Psoas muscle (tissue), 8 donors: ENCODE data around the gene SIK2. TPM values are rescaled to one million over a fixed set of nuclear protein-coding genes. Genes with fewer than 3 reads are reported as not detected.

Experiments
- ATAC-seq, 4 donors: fragments of 200-7000 bp; cut with Tn5 transposase; one replicate each; pipeline ENCODE4 v1.9.1; 2020; ENCODE audit warnings: moderate library complexity in 3 of 4, mild to moderate bottlenecking in 2 of 4
- DNase-seq, 2 donors: peaks; one replicate each; pipeline ENCODE4 v3.0.0-alpha.2; 2020
- H3K27ac ChIP-seq: fragments of 200-600 bp; one replicate; pipeline ENCODE4 v1.8.0; 2022
- H3K27me3 ChIP-seq, 3 donors: fragments of 200-600 bp in 1 of 3; one replicate each; pipeline versions ENCODE4 v1.6.1 to v1.8.0; 2013 to 2022; ENCODE audit warnings: low read length in 2 of 3, mild to moderate bottlenecking in 2 of 3, moderate library complexity in 1 of 3; ENCODE audit not compliant: insufficient read depth in 3 of 3
- H3K36me3 ChIP-seq, 2 donors: fragments of 200-600 bp in 1 of 2; one replicate each; pipeline versions ENCODE4 v1.6.1 to v1.8.0; 2013 to 2022; ENCODE audit warnings: low read depth in 1 of 2, mild to moderate bottlenecking in 1 of 2, moderate library complexity in 1 of 2; ENCODE audit not compliant: insufficient read depth in 1 of 2
- H3K4me1 ChIP-seq: fragments of 200-600 bp; one replicate; pipeline ENCODE4 v1.8.0; 2022
- H3K4me3 ChIP-seq: fragments of 200-600 bp; one replicate; pipeline ENCODE4 v1.8.0; 2022; ENCODE audit warnings: mild to moderate bottlenecking
- H3K9me3 ChIP-seq: fragments of 200-600 bp; one replicate; pipeline ENCODE4 v1.8.0; 2022
- CTCF ChIP-seq: fragments of 200-600 bp; IDR thresholded peaks from one replicate; pipeline ENCODE4 v1.8.0; 2022; ENCODE audit warnings: antibody characterized with exemption
- WGBS, 3 donors: extraction: QIAGEN DNeasy Blood & Tissue Kit; methylation state at CpG; one replicate each; pipeline versions ENCODE4 v1.1.6 to v1.1.7; 2013; 5-methylcytosine and 5-hydroxymethylcytosine counted together
- intact Hi-C, 2 donors: fragments of 100-400 bp; cut with DNase I; formaldehyde crosslinking; loops; one replicate each; pipeline versions ENCODE4 v1.11.0 to v1.14.2; 2022
- polyA plus RNA-seq, 3 donors: library from polyadenylated mRNA; stranded (reverse); fragments of 200-250 nt; gene quantifications; one replicate each; pipeline ENCODE4 v1.2.3, GENCODE V29; 2013
- total RNA-seq, 4 donors: library from RNA; stranded (reverse); fragmentation: NEBNext Ultra II Directional in 2 of 4; extraction: Animal tissue kit (Norgen Biotek cat#: 25700) in 2 of 4; gene quantifications; one replicate each; pipeline versions ENCODE4 v1.2.1 to v1.2.4, GENCODE V29; 2021 to 2023
- donor health status: healthy with polysubstance abuse.
- donor health status: DM: no; HTN: no; CAD: no; lungs with moderate emphysema.
- donor health status: Bipolar disorder and iron deficiency.
- donor health status: healthy.
- donor health status: DM: yes; HTN: yes; CAD: no.
- donor health status: DM: no; HTN: no; CAD: no.
- donor health status: DM: no; HTN: no; CAD: no.
- donor health status: DM: yes; HTN: yes; CAD: no.

SIK2 gene
- total and polyA plus RNA-seq, 7 donors: 9.0 to 69.6 (median 30.4) TPM

DNA sequence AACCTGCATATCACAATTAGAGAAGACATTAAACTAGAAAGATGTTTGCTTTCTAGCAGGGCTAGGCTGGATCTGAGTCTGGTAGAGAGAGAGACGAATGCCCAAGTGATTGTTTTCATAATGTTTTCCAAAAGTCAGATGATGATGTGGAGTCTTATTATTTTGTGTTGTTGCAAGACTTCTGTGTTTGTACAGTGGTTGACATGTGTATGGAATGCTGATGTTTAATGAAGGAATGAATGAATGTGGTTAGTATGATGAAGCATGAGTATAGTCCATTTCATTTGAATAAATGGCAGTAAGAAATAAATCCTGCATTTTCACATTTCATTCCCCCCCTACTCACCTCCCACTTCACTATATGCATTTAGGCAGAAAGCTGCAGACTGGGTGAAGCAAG lies 94.3 kb downstream of the SIK2 start:
- intact Hi-C loops: loop anchor here in 1 of 2 donors (10.0 kb wide), 1 partner anchor 92 kb away; the partner anchor contains the start of gene SIK2
- H3K36me3 ChIP-seq: peaks cover 0 to 12% of the 10 kb centered on the region in 2 donors
- no peaks in the 10 kb centered on the region for H3K9me3 ChIP-seq
- H3K4me1 ChIP-seq: peaks cover 30% of the 10 kb centered on the region
- no peak overlapping the region for H3K4me3 ChIP-seq
- ATAC-seq (no peak), DNase-seq (no peak)
- WGBS, 3 donors: 56 to 77% (median 76%) methylated on average over 1 of the region's 1 CpG
- H3K27ac ChIP-seq: no peak overlapping the region
- no peaks in the 10 kb centered on the region for H3K27me3 ChIP-seq
- no peak for TF ChIP-seq CTCF

GRCh38 chr11:111697933-111698371 lies 95.7 kb downstream of the SIK2 start:
- Histone ChIP-seq H3K4me3 (no peak overlapping the region), H3K27ac (no peak overlapping the region), H3K27me3 (no peaks in the 10 kb centered on the region), H3K9me3 (no peaks in the 10 kb centered on the region), H3K36me3 (peaks cover 0 to 25% of the 10 kb centered on the region in 2 donors), H3K4me1 (peaks cover 36% of the 10 kb centered on the region)
- 76 to 89% (median 85%) methylated on average over 1 of the region's 1 CpG for WGBS, 3 donors
- no peak for TF ChIP-seq CTCF
- DNase-seq (no peak), ATAC-seq (no peak)
- intact Hi-C loops: loop anchor here in 1 of 2 donors (10.0 kb wide), 1 partner anchor 93 kb away; the partner anchor contains the start of gene SIK2

GRCh38 chr11:111698852-111699559 lies 96.8 kb downstream of the SIK2 start:
- Histone ChIP-seq H3K4me1 (peaks cover 46% of the 10 kb centered on the region), H3K27ac (peak overlapping the region; percentile 19), H3K9me3 (no peaks in the 10 kb centered on the region), H3K27me3 (no peaks in the 10 kb centered on the region), H3K4me3 (no peak overlapping the region), H3K36me3 (peaks cover 7 to 35% of the 10 kb centered on the region in 2 donors)
- intact Hi-C loops: loop anchor here in 1 of 2 donors (10.0 kb wide), 1 partner anchor 94 kb away; the partner anchor contains the start of gene SIK2
- 76 to 84% (median 80%) methylated on average over 3 of the region's 3 CpGs for WGBS, 3 donors
- no peak for TF ChIP-seq CTCF
- ATAC-seq: peak in 2 of 4 donors; percentile 13 to 42
- no peak for DNase-seq

DNA sequence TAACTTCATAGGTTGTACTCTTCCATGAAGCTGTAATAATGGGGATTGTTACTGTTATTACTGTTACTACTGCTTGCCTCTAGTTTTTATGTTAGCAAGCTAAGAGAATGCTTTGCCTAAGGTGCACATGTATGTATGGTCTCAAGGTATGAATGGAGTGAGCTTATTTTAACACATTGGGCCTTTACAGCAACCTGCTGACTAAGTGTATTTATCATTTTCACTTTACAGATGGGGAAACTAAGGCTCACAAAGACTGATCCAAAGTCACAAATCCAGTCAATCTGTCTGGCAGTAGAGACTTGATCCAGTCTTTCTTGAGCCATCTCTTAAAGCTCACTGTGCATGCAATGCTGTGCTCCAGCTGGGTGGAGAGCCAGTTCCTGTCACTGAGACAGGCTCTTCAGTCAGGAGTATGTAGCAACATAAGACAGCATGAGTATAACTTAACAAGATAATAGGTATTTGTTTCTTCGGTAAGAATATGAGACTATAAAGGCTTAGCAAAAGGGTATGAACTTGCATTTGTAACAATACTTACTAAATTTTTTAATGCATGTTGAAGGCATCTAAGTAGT lies 97.4 kb downstream of the SIK2 start:
- H3K4me1 ChIP-seq: peaks cover 45% of the 10 kb centered on the region
- peak in 3 of 4 donors; percentile 40 to 55 (median 48) for ATAC-seq
- peak overlapping the region; percentile 19 for H3K27ac ChIP-seq
- H3K4me3 ChIP-seq: no peak overlapping the region
- TF ChIP-seq CTCF: no peak
- intact Hi-C loops: loop anchor here in 1 of 2 donors (10.0 kb wide), 1 partner anchor 95 kb away; the partner anchor contains the start of gene SIK2
- DNase-seq: no peak
- 71 to 90% (median 77%) methylated on average over 1 of the region's 1 CpG for WGBS, 3 donors
- no peaks in the 10 kb centered on the region for H3K9me3 ChIP-seq
- H3K36me3 ChIP-seq: peaks cover 12 to 42% of the 10 kb centered on the region in 2 donors
- H3K27me3 ChIP-seq: no peaks in the 10 kb centered on the region
